GM18909 (cell line): ENCODE data around the gene KLF13.
"Not testable (repeated sequence)": the region's sequence is repeated elsewhere in the genome, so short reads cannot be mapped to it uniquely, and the experiment has no call there.

Source experiments
- ATAC-seq: cut with Tn5 transposase; IDR thresholded peaks from one replicate; pipeline ENCODE4 v1.9.1; 2021; ENCODE audit warnings: mild to moderate bottlenecking; ENCODE audit not compliant: unreplicated experiment, poor library complexity

KLF13 gene

GRCh38 chr15:31344266-31344665 is 17.6 kb downstream of the KLF13 start:
- no peak for ATAC-seq

GRCh38 chr15:31344823-31345605 is 18.4 kb downstream of the KLF13 start:
- ATAC-seq = peak; percentile 47

GRCh38 chr15:31345606-31346366 is 19.2 kb downstream of the KLF13 start:
- ATAC-seq = peak; percentile 39

DNA sequence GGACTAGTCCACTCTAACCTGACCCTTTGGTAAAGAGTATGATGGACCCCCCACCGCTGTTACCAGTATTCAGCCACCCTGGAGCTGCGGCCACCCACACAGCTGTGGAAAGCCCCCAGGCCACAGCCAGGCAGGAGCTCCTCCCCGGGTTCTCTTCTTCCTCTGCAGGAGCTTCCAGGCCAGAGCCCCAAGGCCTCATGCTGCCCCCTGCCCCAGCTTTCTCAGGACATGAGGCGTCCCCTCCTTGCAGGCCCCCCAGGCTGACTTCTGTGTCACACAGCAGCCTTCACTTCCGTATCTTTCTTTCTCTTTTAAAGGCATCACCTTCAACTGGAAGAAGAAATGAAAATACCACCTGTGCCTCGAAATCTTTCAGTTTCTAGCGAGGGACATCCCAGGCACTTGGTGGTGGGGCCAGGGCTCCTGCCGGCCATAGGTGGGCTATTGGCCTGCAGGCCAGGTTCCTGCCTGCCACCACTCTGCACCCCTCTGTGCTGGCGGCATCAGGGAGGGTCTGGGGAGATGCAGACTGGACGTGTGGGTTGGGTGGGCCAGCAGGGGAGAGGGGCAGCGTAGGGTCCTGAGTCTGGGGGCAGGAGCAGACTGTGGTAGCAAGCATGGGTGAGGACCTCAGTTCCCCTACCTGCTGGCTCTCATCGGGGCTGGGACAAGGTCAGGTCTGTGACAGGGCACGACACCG is 19.9 kb downstream of the KLF13 start:
- ATAC-seq = peak; percentile 54

DNA sequence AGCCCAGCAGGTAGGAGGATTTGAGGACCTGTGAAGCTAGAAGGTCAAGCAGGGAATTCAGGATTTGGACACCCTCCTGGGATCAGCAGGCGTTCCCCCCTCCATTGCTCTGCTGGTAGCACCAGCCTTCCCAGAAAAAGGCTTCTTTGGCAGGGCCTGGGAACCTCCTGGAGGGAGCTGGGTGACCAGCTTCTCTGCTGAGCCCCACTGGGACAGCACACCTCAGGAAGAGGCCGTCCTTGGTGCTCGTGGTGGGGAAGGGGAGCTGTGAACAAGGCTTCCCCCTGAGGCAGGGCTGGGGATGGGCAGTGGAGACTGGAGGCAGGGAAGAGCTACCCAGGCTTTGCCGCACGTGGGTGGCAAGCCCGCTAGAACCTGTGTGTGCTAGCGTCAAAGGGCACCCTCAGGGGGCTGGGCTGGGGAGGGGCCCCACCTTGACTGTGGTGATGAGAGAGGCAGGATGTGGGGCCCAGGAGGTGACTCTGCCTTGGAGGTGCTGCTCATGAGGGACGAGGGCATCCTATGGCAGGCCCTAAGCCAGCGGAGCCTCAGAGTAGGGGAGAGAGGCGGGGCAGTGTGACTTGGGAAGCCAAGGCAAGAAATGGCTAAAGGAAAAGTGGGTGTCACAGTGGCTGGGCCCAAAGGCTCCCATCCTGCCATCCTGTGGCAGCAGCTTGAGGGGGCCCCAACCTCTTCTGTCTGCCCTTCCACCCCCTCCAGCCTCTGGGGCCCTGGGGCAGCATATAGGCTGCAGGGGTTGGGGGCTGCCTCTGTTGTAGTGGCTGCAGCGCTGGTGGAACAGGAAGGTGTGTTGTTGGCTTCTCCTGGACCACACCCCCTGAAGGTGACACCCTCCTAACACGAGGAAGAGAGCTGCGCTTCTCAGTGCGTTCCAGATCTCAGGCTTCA is 20.7 kb downstream of the KLF13 start:
- no peak for ATAC-seq

DNA sequence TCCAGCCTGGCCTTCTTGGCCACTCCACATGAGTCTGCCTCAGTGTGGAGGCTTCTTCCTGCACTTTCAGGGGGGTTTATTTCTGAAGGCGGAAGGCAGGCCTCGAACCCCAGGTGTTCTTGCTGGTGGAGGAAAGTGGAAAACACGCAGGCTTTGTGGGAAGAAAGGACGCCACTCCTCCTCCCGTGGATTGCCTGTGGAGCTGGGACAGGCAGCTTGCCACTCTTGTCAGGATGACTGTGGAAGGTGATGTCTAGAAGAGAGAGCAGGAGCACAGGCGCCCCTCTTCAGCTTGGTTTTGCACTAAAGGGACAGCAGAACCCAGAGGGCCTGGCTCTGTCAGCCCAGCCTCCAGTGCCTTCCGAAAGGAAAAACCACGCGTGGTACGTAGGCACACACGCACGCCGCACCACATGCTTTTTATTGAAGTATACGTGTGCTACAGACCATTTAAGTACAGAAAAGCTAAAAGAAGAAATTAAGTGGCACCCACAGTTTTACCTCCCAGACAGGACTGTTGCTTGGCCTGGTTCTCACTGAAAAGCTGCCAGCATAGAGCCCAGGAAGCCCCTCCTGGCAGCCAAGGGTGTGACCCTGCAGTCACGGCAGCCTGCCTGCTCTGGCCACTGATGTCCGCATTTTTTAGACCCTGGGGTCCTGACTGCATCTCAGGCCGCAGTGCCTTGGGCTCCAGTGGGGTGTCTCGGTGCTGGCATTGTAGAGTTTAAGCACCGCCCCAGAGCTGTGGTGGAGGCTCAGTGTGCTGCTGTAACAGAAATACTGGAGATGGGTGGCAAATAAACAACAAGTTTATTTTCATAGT is 21.6 kb downstream of the KLF13 start:
- no peak for ATAC-seq

DNA sequence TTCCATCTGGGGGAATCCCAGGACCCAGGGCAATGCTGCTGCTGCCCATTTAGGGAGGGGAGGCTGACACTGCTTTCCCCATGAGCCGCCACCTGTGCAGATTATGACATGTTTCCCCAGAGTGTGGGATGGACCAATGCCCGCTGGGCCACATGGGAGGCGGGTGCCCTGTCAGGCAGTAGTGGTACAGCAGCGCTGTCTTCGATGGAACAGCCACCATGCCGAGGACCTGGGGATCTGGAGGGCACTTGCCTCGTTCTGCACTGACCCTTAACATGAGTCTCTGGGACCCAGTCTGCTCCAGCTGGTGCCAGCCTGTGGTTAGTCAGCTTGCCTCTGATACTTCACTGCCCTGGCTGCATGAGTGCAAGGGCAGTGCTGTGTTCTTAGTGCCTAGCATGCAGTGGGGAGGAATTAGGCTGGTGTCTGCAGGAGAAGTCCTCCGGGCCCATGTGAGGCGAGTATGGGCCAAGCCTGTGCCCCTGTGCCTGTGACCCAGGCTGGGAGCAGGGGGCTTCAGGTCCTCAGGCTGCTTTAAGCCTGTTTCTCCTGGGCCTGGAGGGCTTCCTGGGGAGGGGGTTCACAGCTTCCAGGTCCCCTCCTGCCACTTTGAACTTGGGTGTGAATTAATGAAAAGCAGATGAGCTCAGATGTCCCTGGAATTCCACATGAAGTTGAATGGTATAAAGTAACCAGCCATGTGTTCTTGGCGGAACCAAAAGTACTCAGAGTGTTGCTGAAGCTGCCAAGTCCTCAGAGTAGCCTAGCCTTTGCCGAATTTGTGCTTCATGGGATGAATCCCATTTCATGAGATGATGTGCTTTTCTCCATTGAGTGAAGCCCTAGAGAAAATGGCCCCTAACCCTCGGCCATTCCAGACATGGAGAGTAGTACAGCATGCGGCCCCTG is 22.9 kb downstream of the KLF13 start:
- ATAC-seq = no peak

DNA sequence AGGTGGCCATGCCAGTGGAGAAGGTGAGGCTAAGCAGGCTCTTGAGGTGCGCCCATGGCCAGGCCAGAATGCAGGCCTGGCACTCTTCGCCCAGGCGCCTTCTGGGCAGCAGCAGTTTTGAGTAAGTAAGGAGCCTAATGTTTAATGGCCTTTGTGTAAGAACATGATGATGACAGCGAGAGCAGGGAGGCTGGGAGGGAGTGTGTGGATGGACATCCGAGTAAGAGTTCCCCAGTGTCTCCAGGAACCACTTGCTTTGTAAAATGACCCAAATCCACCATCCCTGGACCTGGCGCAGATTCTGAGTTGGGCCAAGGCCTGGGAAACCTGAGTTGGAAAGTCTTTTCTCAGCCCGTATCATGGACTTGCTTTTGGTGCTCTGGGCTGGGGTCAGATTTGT is 24.1 kb downstream of the KLF13 start:
- no peak for ATAC-seq

- no peak for ATAC-seq
Measured at GRCh38 chr15:31352339-31352751, 25.7 kb downstream of the KLF13 start.

DNA sequence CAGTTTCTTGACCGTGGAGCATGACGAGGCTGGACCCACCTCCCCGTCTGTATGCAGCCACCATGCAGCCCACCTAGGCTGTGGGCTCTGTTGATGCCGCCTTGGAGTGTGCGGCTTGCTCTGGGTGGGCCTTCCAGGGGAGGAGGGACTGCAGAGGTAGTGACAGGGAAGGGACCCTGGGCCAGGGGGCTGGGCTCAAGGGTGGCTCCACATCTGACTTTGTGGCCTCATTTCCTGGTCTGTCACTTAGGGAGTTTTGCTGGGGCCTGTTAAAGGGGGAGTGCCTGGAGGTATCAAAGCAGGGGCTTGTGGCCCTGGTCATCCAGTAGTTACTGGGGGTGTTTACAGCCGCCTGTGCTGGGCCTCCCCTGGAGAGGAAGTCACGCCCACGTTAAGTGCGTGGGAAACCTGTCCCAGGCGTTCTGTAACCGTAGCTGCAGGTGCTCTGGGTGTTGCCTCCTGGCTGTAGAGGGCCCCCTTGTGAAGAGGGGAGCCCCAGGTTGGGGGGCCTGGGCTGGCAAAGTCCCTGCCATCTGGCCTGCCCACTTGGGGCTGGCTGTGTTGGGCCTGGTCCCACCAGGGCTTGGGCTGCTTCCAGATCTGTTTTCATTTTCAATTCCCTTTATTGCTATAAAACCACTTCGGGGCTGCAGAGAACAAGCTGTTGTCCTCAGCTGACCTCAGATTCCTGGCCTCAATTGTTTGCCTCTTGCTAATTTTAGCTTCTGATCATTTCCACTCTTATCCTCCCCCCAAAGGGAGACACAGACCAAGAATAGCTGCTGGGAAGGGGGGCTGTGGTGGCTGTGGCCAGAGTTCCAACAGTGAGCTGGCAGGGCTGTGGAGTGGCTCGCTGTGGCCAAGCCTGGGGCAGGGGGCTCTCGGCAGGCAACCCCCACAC is 26.5 kb downstream of the KLF13 start:
- ATAC-seq = peak; percentile 78

- ATAC-seq = no peak
Measured at GRCh38 chr15:31353931-31354330, 27.3 kb downstream of the KLF13 start.

GRCh38 chr15:31356097-31356496 is 29.5 kb downstream of the KLF13 start:
- not testable (repeated sequence) for ATAC-seq

GRCh38 chr15:31357148-31357547 is 30.5 kb downstream of the KLF13 start:
- ATAC-seq = no peak

DNA sequence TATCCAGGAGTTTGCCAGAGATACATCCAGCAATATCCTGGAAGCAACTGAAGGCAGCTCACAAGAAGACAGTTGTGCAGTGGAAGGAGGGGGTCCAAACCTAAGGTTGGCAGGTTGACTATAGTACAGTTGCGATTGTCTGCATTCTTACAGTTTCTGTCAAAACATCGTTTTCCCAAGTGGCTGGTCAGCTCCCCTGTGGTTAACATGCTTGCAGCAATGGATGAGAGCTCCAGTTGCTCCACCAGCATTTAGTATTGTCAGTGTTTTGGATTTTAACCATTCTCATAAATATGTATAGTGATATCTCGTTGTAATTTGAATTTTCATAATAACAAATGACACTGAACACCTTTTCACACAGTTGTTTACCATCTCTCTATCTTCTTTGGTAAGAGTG is 31.5 kb downstream of the KLF13 start:
- no peak for ATAC-seq

GRCh38 chr15:31358957-31359701 is 32.5 kb downstream of the KLF13 start:
- ATAC-seq = no peak

DNA sequence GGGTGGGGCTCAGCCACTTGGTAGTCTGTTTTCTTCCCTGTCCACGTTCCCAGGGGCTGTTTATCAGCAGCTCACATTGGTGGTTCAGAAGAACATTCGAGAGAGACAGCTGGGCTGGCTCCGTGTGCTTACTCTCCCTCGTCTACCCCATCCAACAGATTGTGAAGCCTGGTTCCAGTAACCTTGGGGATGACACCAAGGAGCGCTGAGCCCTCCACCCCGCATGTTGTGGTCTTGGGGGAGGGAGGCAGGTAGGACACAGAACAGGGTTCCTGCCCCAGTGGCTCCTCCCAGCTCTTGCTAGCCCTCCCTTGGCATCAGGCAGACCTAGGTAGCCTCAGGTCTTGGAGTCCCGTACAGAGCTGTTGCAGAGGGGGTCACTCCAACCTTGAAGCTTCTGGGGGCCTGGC is 33.1 kb downstream of the KLF13 start:
- ATAC-seq = no peak

DNA sequence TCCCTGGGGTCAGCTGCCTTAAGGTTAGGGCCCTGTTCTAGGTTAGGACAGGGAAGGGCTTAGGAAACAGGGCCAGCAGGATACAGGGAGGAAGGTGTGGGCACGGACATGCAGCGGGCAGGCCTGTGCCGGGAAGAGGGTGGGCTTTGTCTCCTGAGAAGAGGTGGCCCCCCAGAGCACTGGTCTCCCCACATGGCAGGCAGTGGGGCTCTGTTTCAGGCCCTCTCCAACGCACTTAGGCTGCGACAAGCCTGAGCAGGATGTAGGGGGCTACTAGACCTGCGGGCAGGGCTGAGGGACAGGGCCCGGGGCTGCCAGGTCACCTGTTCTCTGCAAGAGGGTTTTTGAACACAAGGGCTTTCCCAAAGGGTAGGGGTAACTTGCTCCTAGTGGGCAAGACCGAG is 33.5 kb downstream of the KLF13 start:
- no peak for ATAC-seq
